Forelimb muscle (tissue), 1 donor: ENCODE measurements around the gene RAB17. TPM values are rescaled to one million over a fixed set of nuclear protein-coding genes. Genes with fewer than 3 reads are reported as not detected.

ENCODE experiments used
- DNase-seq: peaks from one replicate; pipeline ENCODE4 v3.0.0-alpha.2; 2013; ENCODE audit warnings: low read depth
- polyA plus RNA-seq: library from polyadenylated mRNA; unstranded; fragments of 120-200 nt; gene quantifications from one replicate; pipeline ENCODE4 v1.2.1, GENCODE V29; 2013; ENCODE audit not compliant: insufficient read length

Gene RAB17
- polyA plus RNA-seq, 1 donor: 4.1 TPM

GRCh38 chr2:237577956-237578870, 12.3 kb downstream of the RAB17 start:
- DNase-seq: no peak

GRCh38 chr2:237577458-237577857, 13.1 kb downstream of the RAB17 start:
- DNase-seq: no peak

- no peak for DNase-seq
Measured at GRCh38 chr2:237576974-237577373, 13.6 kb downstream of the RAB17 start.

- no peak for DNase-seq
Measured at GRCh38 chr2:237575869-237576862, 14.4 kb downstream of the RAB17 start.

GRCh38 chr2:237574894-237575868, 15.4 kb downstream of the RAB17 start:
- no peak for DNase-seq

DNA sequence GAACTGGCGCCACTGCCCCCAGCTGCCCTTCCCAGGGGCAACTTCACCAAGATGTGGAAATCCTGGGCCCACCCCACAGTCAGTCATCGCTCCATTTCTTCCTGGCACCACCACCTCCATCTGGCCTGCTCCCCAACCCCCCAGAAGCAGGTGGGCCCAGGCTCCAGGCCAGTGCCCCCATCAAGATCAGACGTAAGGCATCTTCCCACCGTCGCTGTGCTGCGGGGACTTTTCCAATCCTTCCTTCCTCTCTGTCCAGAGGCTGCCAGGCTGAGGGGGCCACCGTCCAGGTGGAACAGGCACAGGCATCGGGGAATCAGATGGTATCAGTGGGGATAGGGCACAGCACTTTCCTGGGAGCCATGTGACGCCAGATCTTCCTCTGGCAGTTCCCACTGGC, 16.1 kb downstream of the RAB17 start:
- no peak for DNase-seq

DNA sequence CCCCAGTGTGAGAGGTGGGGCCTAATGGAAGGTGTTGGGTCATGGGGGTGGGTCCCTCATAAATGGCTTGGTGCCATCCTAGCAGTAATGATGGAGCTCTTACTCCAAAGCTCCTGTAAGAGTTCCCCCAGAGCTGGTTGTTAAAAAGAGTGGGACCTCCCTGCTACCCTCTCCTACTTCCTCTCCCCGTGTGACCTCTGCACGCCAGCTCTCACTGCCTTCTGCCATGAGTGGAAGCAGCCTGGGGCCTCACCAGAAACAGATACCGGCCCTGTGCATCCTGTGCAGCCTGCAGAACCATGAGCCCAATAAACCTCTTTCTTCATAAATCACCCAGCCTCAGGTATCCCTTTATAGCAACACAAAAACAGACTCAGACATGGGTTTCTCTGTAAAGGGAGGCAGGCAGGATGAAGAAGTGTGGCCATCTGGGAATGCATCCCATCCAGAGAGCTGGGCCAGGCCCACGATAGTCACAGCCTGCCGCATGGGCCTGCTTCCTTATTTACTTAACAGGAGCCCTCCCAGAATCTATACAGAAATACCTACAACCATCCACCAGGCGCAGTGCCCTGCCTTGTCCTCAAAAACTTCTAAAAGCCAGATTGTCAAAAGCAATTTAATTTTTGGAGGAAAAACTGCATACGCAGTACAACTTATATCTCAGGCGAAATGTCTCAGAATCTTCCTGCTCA, 16.7 kb downstream of the RAB17 start:
- no peak for DNase-seq

- no peak for DNase-seq
Measured at GRCh38 chr2:237572742-237573101, 17.8 kb downstream of the RAB17 start.

GRCh38 chr2:237572021-237572741, 18.4 kb downstream of the RAB17 start:
- DNase-seq: peak; percentile 76

DNA sequence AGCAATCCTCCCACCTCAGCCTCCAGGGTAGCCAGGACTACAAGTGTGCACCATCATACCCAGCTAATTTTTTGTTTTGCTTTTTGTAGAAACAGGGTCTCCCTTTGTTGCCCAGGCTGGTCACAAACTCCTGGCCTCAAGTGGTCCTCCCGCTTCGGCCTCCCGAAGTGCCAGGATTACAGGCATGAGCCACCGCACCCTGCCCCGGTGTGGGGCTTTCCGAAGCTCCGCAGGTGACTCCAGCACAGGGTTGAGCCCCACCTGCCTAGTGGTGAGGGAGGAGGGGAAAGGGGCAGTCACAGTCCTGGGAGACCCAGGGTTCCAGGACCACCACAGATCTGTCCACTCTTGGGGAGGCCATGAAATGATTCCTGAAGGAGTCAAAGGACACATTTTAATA, 19.0 kb downstream of the RAB17 start:
- no peak for DNase-seq

GRCh38 chr2:237570776-237571335, 19.7 kb downstream of the RAB17 start:
- DNase-seq: no peak

- DNase-seq: no peak
Measured at GRCh38 chr2:237569896-237570295, 20.6 kb downstream of the RAB17 start.

- no peak for DNase-seq
Measured at GRCh38 chr2:237569041-237569440, 21.5 kb downstream of the RAB17 start.

DNA sequence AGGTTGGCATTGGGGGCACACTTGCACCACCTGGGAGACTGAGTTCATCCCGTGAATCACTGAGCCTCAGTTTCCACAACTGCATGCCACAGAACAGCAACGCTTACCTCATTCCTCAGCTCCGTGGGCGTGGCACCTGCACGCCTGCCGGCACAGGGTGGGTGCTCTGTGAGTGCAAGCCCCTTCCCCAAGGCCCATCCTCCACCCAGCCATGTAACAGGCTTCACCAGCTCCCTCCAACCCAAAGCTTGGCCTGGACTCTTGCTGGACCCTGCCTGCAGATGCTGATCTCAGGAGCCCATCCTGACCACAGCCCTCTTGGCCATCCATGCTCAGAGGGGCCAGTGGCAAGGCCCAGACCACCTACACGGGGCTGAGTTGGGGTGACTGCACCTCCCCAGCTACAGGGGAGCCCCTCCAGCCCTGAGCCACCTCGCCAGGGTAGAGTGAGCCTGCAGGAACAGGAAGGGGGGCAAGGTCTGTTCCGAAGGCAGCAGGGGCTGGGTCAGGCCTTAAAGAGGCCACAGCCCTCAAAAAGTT, 22.3 kb downstream of the RAB17 start:
- DNase-seq: no peak

DNA sequence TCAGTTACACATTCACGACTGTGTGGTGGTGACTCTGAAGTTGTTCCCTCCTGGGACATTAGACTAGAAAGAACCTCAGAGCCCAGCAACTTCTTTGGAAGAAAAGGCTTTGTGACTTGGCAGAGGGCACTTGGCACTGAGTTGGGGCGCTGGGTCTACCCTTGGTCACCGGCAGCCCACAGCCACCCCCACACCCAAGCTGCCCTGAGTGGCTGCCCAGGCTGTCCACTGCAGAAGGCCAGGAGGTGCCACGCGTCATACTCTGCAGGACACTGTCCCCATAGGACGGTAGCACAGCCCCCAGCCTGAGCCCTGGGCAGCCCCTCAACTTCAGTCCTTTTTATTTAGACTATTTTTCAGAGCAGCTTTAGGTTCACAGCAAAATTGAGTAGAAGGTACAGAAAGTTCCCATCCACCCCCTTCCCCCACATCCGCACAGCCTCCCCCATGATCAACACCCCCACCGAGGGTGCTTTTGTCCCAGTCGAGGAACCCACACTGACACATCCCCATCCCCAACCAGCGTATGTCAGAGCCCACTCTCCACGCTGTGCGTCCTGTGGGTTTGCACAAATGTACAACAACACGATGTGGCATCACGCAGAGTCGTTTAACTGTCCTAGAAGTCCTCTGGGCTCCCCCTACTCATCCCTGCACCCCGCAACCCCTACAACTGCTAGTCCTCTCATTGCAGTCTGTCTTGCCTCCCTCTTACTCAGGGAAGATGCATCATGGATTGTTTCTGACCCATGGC, 23.1 kb downstream of the RAB17 start:
- DNase-seq: no peak

GRCh38 chr2:237566401-237567235, 23.9 kb downstream of the RAB17 start, which contains the start of gene PRLH:
PRLH (plus strand) TSS chr2:237566574; CDS start chr2:237566574, 0 bp downstream.
- no peak for DNase-seq

- no peak for DNase-seq
Measured at GRCh38 chr2:237565974-237566373, 24.6 kb downstream of the RAB17 start.
